ENCODE results near the gene TBC1D22A.

- TF ChIP-seq EZH2 (IDR thresholded peaks at IDR 0.05; ENCODE audit: low read length) (no peak), CTCF (optimal IDR thresholded peaks at IDR 0.05 in 1 of 3, IDR thresholded peaks at IDR 0.05 in 1 of 3, conservative IDR thresholded peaks at IDR 0.05 in 1 of 3; ENCODE audit: extremely low read depth in 1 of 3, insufficient read depth in 2 of 3, low read length in 3 of 3) (no peak)
Measured at GRCh38 chr22:47221840-47222615, 459.6 kb downstream of the TBC1D22A start.

Measured in keratinocyte (primary cell).